Liver (tissue), 9 donors: Measurements from ENCODE around the gene CFAP100. TPM values are rescaled to one million over a fixed set of nuclear protein-coding genes. Genes with fewer than 3 reads are reported as not detected.

Source experiments
- DNase-seq: peaks from one replicate; pipeline ENCODE4 v3.0.0-alpha.2; 2017; ENCODE audit warnings: low spot score
- H3K27ac ChIP-seq, 2 donors: one replicate each; pipeline ENCODE4 v1.7.0; 2013; ENCODE audit warnings: inconsistent platforms in 2 of 2, low read length in 2 of 2, control low read depth in 1 of 2, low read depth in 1 of 2, mild to moderate bottlenecking in 1 of 2
- H3K27me3 ChIP-seq, 4 donors: one replicate each; pipeline versions ENCODE4 v1.6.1 to v1.7.0; 2013; ENCODE audit warnings: low read length in 3 of 4, inconsistent platforms in 1 of 4, mild to moderate bottlenecking in 1 of 4, moderate library complexity in 1 of 4; ENCODE audit not compliant: control insufficient read depth in 4 of 4, insufficient read depth in 4 of 4
- H3K36me3 ChIP-seq, 4 donors: one replicate each; pipeline versions ENCODE4 v1.6.1 to v1.7.0; 2013; ENCODE audit warnings: low read length in 3 of 4, mild to moderate bottlenecking in 3 of 4, low read depth in 1 of 4, moderate library complexity in 1 of 4; ENCODE audit not compliant: control insufficient read depth in 4 of 4, insufficient read depth in 3 of 4
- H3K4me1 ChIP-seq, 4 donors: one replicate each; pipeline versions ENCODE4 v1.6.1 to v1.7.0; 2013; ENCODE audit warnings: low read length in 3 of 4, mild to moderate bottlenecking in 3 of 4, moderate library complexity in 1 of 4; ENCODE audit not compliant: control insufficient read depth in 4 of 4, insufficient read depth in 4 of 4
- H3K4me3 ChIP-seq, 3 donors: one replicate each; pipeline versions ENCODE4 v1.6.1 to v1.7.0; 2013; ENCODE audit warnings: low read length in 3 of 3, control low read depth in 1 of 3, low read depth in 1 of 3, mild to moderate bottlenecking in 1 of 3
- H3K9ac ChIP-seq, 2 donors: one replicate each; pipeline ENCODE4 v1.7.0; 2013; ENCODE audit warnings: low read length in 2 of 2, mild to moderate bottlenecking in 2 of 2, moderate library complexity in 2 of 2, control low read depth in 1 of 2, low read depth in 1 of 2
- H3K9me3 ChIP-seq, 4 donors: one replicate each; pipeline versions ENCODE4 v1.6.1 to v1.7.0; 2013; ENCODE audit warnings: low read length in 3 of 4; ENCODE audit not compliant: control insufficient read depth in 4 of 4
- ATF3 ChIP-seq: IDR thresholded peaks from 2 replicates; pipeline ENCODE4 v1.6.1; 2016; ENCODE audit warnings: antibody characterized with exemption
- EGR1 ChIP-seq, 2 donors: IDR thresholded peaks; 2 replicates each; pipeline ENCODE4 v1.6.1; 2016 to 2018; ENCODE audit warnings: antibody characterized with exemption in 2 of 2, low read depth in 2 of 2
- FOXA1 ChIP-seq: IDR thresholded peaks from 2 replicates; pipeline ENCODE4 v1.6.1; 2016; ENCODE audit warnings: antibody characterized with exemption
- FOXA2 ChIP-seq: IDR thresholded peaks from 2 replicates; pipeline ENCODE4 v1.6.1; 2016; ENCODE audit warnings: antibody characterized with exemption
- GABPA ChIP-seq, 2 donors: IDR thresholded peaks in 1 of 2; conservative IDR thresholded peaks in 1 of 2; 2 replicates each; pipeline ENCODE4 v1.6.1; 2016; ENCODE audit warnings: antibody characterized with exemption in 2 of 2, mild to moderate bottlenecking in 1 of 2, moderate library complexity in 1 of 2
- HNF4A ChIP-seq, 2 donors: conservative IDR thresholded peaks; 2 replicates each; pipeline ENCODE4 v1.6.1; 2016; ENCODE audit warnings: antibody characterized with exemption in 2 of 2, mild to moderate bottlenecking in 2 of 2
- HNF4G ChIP-seq: IDR thresholded peaks from 2 replicates; pipeline ENCODE4 v1.6.1; 2016; ENCODE audit warnings: antibody characterized with exemption
- JUND ChIP-seq, 2 donors: IDR thresholded peaks; 2 replicates each; pipeline ENCODE4 v1.6.1; 2016; ENCODE audit warnings: antibody characterized with exemption in 2 of 2
- MAX ChIP-seq: IDR thresholded peaks from 2 replicates; pipeline ENCODE4 v1.6.1; 2016; ENCODE audit warnings: antibody characterized with exemption
- NR2F2 ChIP-seq: IDR thresholded peaks from 2 replicates; pipeline ENCODE4 v1.6.1; 2016; ENCODE audit warnings: antibody characterized with exemption
- RAD21 ChIP-seq, 2 donors: IDR thresholded peaks; 2 replicates each; pipeline ENCODE4 v1.6.1; 2016; ENCODE audit warnings: antibody characterized with exemption in 2 of 2, mild to moderate bottlenecking in 2 of 2
- REST ChIP-seq: IDR thresholded peaks from 2 replicates; pipeline ENCODE4 v1.6.1; 2016; ENCODE audit warnings: antibody characterized with exemption, mild to moderate bottlenecking
- RXRA ChIP-seq, 2 donors: IDR thresholded peaks; 2 replicates each; pipeline ENCODE4 v1.6.1; 2017 to 2018; ENCODE audit warnings: antibody characterized with exemption in 2 of 2, mild to moderate bottlenecking in 1 of 2
- SP1 ChIP-seq: IDR thresholded peaks from 2 replicates; pipeline ENCODE4 v1.6.1; 2018; ENCODE audit warnings: antibody characterized with exemption, mild to moderate bottlenecking
- TAF1 ChIP-seq: conservative IDR thresholded peaks from 2 replicates; pipeline ENCODE4 v1.6.1; 2016; ENCODE audit warnings: antibody characterized with exemption, mild to moderate bottlenecking
- YY1 ChIP-seq: IDR thresholded peaks from 2 replicates; pipeline ENCODE4 v1.6.1; 2016; ENCODE audit warnings: antibody characterized with exemption, mild to moderate bottlenecking
- ZBTB33 ChIP-seq: IDR thresholded peaks from 2 replicates; pipeline ENCODE4 v1.6.1; 2016; ENCODE audit warnings: antibody characterized with exemption
- WGBS: extraction: QIAGEN DNeasy Blood & Tissue Kit; methylation state at CpG from one replicate; pipeline ENCODE4 v1.1.7; 2013; 5-methylcytosine and 5-hydroxymethylcytosine counted together
- polyA plus RNA-seq, 2 donors: library from polyadenylated mRNA; stranded (reverse) in 1 of 2; unstranded in 1 of 2; fragments of 200-250 nt in 1 of 2; fragments of >200 nt in 1 of 2; fragmentation: Nextera tagmentation in 1 of 2; extraction: Ambion mirVana in 1 of 2; gene quantifications; one replicate each; pipeline versions ENCODE4 v1.2.1 to v1.2.3, GENCODE V29; 2013 to 2015
- total RNA-seq, 2 donors: library from RNA; depleted of rRNA; stranded (reverse); fragments of >200 nt; gene quantifications; one replicate each; pipeline ENCODE4 v1.2.3, GENCODE V29; 2014
- TF ChIP-seq, protein P1 (sequence below): fragments of 150-350 bp; IDR thresholded peaks from 2 replicates; pipeline ENCODE4 v1.5.1; 2017; ENCODE audit warnings: improper control_type of control experiment, low read depth, low read length; ENCODE audit not compliant: missing input control
- donor health status: healthy.
- donor health status: healthy.
- donor health status: healthy.
- donor health status: healthy.
- donor health status: healthy.

The CFAP100 gene
- total and polyA plus RNA-seq, 4 donors: not detected

DNA sequence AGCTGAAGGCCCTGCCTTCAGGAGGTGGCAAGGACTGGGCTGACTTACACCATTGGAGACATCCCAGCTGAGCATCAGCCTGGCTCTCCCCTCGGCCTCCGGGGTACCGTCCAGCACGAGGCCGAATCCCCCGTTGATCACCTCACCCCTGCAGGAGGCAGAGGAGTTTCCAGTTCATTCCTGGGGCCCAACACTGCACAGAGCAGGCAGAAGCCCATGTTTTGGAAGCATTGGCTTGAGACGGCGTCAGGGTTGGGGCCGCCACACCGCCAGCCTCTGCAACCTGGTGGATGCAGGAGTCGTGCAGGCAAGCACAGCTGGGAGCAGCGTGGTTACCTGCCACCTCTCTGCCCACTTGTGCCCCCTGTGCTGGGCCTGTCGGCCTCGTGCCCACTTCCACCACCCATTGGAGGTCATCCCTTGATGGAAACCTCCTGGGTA lies 88.6 kb downstream of the CFAP100 start:
- Histone ChIP-seq H3K27ac (no peak overlapping the region), H3K27me3 (no peaks in the 10 kb centered on the region), H3K9ac (no peak overlapping the region), H3K9me3 (no peaks in the 10 kb centered on the region), H3K36me3 (peaks cover 0 to 5% (median 3%) of the 10 kb centered on the region in 4 donors), H3K4me3 (no peak overlapping the region), H3K4me1 (peaks cover 7 to 50% (median 20%) of the 10 kb centered on the region in 4 donors)
- DNase-seq: no peak
- WGBS: 94% methylated on average over 14 of the region's 14 CpGs
- no peak for TF ChIP-seq ZBTB33
- TF ChIP-seq HNF4G: no peak
- no peak for TF ChIP-seq NR2F2
- no peak for TF ChIP-seq TAF1
- no peak for TF ChIP-seq EGR1 (IDR thresholded peaks at IDR 0.05; ENCODE audit: low read depth in 2 of 2)
- no peak for TF ChIP-seq GABPA (IDR thresholded peaks at IDR 0.05 in 1 of 2, conservative IDR thresholded peaks at IDR 0.05 in 1 of 2)
- no peak for TF ChIP-seq JUND (IDR thresholded peaks at IDR 0.05)
- TF ChIP-seq RXRA (IDR thresholded peaks at IDR 0.05): no peak
- no peak for TF ChIP-seq FOXA2
- TF ChIP-seq HNF4A (conservative IDR thresholded peaks at IDR 0.05): no peak
- no peak for TF ChIP-seq FOXA1
- TF ChIP-seq YY1: no peak
- no peak for TF ChIP-seq REST
- TF ChIP-seq, protein P1, sequence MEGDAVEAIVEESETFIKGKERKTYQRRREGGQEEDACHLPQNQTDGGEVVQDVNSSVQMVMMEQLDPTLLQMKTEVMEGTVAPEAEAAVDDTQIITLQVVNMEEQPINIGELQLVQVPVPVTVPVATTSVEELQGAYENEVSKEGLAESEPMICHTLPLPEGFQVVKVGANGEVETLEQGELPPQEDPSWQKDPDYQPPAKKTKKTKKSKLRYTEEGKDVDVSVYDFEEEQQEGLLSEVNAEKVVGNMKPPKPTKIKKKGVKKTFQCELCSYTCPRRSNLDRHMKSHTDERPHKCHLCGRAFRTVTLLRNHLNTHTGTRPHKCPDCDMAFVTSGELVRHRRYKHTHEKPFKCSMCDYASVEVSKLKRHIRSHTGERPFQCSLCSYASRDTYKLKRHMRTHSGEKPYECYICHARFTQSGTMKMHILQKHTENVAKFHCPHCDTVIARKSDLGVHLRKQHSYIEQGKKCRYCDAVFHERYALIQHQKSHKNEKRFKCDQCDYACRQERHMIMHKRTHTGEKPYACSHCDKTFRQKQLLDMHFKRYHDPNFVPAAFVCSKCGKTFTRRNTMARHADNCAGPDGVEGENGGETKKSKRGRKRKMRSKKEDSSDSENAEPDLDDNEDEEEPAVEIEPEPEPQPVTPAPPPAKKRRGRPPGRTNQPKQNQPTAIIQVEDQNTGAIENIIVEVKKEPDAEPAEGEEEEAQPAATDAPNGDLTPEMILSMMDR: no peak
- TF ChIP-seq MAX: no peak
- TF ChIP-seq RAD21 (IDR thresholded peaks at IDR 0.05): no peak
- no peak for TF ChIP-seq SP1
- TF ChIP-seq ATF3: no peak
